Measurements from ENCODE around the gene RGL1.

RGL1 gene

DNA sequence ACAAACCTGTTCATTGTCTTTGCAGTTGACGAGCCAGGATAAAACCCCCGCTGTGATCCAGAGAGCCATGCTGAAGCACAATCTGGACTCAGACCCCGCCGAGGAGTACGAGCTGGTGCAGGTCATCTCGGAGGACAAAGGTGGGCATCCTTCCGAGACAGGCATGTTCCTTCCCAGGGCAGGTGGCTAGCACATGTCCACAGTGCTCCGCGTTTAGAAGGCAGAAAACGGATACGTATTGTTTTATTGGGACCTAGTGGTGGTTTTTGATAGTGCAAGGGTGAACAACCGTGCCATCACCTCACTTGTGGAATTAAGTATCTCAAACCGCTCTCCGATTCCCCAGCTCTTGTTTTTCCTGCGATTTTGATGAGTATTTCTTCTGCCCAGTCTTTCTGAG is 117.3 kb downstream of the RGL1 start:
- no peak overlapping the region for H3K14ac ChIP-seq (ENCODE audit: low read length in 2 of 2)

DNA sequence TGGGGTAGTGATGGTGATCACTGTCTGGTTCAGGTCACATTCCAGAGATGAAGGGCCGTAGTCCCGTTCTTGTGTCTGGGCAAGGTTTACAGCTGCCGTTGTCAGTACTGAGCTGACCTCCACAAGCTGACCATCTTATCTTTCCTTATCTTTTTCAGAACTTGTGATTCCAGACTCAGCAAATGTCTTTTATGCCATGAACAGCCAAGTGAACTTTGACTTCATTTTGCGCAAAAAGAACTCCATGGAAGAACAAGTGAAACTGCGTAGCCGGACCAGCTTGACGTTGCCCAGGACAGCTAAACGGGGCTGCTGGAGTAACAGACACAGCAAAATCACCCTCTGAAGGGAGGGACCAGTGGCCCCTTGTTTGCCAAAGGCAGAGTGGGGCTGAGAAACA is 121.0 kb downstream of the RGL1 start:
- Histone ChIP-seq H3K4ac (ENCODE audit: low read depth in 1 of 2, low read length in 2 of 2) (no peak overlapping the region), H2BK5ac (ENCODE audit: low read depth, low read length, poor library complexity, severe bottlenecking) (no peak overlapping the region), H4K8ac (ENCODE audit: low read length) (no peak overlapping the region), H3K4me2 (ENCODE audit: low read length, poor library complexity, severe bottlenecking) (no peak overlapping the region), H3K27ac (ENCODE audit: low read length, poor library complexity, severe bottlenecking) (no peak overlapping the region), H3K9me3 (ENCODE audit: control insufficient read depth, low read length) (no peaks in the 10 kb centered on the region), H3K9ac (ENCODE audit: low read length) (no peak overlapping the region), H2AFZ (ENCODE audit: low read depth, low read length) (no peak overlapping the region), H4K91ac (ENCODE audit: low read length) (no peak overlapping the region), H3K4me3 (ENCODE audit: insufficient read depth in 1 of 2, low read depth in 1 of 2, low read length in 2 of 2) (no peak overlapping the region), H3K4me1 (ENCODE audit: control insufficient read depth, insufficient read depth, low read depth, low read length) (peaks cover 2% of the 10 kb centered on the region), H3K27me3 (ENCODE audit: control insufficient read depth in 1 of 2, insufficient read depth in 1 of 2, low read length in 2 of 2) (no peaks in the 10 kb centered on the region), H3K14ac (ENCODE audit: low read length in 2 of 2) (no peak overlapping the region), H3K36me3 (ENCODE audit: control insufficient read depth in 1 of 2, insufficient read depth in 2 of 2, low read depth in 1 of 2, low read length in 2 of 2) (peaks cover 21 to 72% of the 10 kb centered on the region in 2 experiments), H3K23ac (ENCODE audit: low read length in 2 of 2) (no peak overlapping the region), H2BK120ac (ENCODE audit: low read depth, low read length) (no peak overlapping the region), H2BK15ac (ENCODE audit: low read depth, poor library complexity, severe bottlenecking) (peak overlapping the region; percentile 83), H2AK5ac (ENCODE audit: low read length, severe bottlenecking) (no peak overlapping the region), H3K18ac (ENCODE audit: low read depth in 1 of 2, low read length in 2 of 2) (no peak overlapping the region), H2BK12ac (ENCODE audit: low read length in 2 of 2) (no peak overlapping the region), H3K79me1 (replicated peaks; ENCODE audit: low read length, poor library complexity, severe bottlenecking) (peaks cover 2% of the 10 kb centered on the region)
- no peak for DNase-seq
- 70% methylated on average over 8 of the region's 8 CpGs for WGBS

More for the DNA sequence above, 117.3 kb downstream of the RGL1 start:
- H4K8ac ChIP-seq (ENCODE audit: low read length): no peak overlapping the region
- H3K4me3 ChIP-seq (ENCODE audit: insufficient read depth in 1 of 2, low read depth in 1 of 2, low read length in 2 of 2): no peak overlapping the region
- H2BK120ac ChIP-seq (ENCODE audit: low read depth, low read length): no peak overlapping the region
- no peak for DNase-seq
- H3K27ac ChIP-seq (ENCODE audit: low read length, poor library complexity, severe bottlenecking): no peak overlapping the region
- no peak overlapping the region for H2BK5ac ChIP-seq (ENCODE audit: low read depth, low read length, poor library complexity, severe bottlenecking)
- H3K4me1 ChIP-seq (ENCODE audit: control insufficient read depth, insufficient read depth, low read depth, low read length): peaks cover 2% of the 10 kb centered on the region
- H3K9ac ChIP-seq (ENCODE audit: low read length): no peak overlapping the region
- H4K91ac ChIP-seq (ENCODE audit: low read length): no peak overlapping the region
- no peak overlapping the region for H3K18ac ChIP-seq (ENCODE audit: low read depth in 1 of 2, low read length in 2 of 2)
- H3K23ac ChIP-seq (ENCODE audit: low read length in 2 of 2): no peak overlapping the region
- H2AFZ ChIP-seq (ENCODE audit: low read depth, low read length): no peak overlapping the region
- no peak overlapping the region for H3K4me2 ChIP-seq (ENCODE audit: low read length, poor library complexity, severe bottlenecking)
- H3K27me3 ChIP-seq (ENCODE audit: control insufficient read depth in 1 of 2, insufficient read depth in 1 of 2, low read length in 2 of 2): no peaks in the 10 kb centered on the region
- no peak overlapping the region for H2BK12ac ChIP-seq (ENCODE audit: low read length in 2 of 2)
- peaks cover 4% of the 10 kb centered on the region for H3K79me1 ChIP-seq (replicated peaks; ENCODE audit: low read length, poor library complexity, severe bottlenecking)
- H3K4ac ChIP-seq (ENCODE audit: low read depth in 1 of 2, low read length in 2 of 2): no peak overlapping the region
- no peak overlapping the region for H2AK5ac ChIP-seq (ENCODE audit: low read length, severe bottlenecking)
- 97% methylated on average over 15 of the region's 15 CpGs for WGBS
- no peak overlapping the region for H2BK15ac ChIP-seq (ENCODE audit: low read depth, poor library complexity, severe bottlenecking)
- peaks cover 23 to 85% of the 10 kb centered on the region in 2 experiments for H3K36me3 ChIP-seq (ENCODE audit: control insufficient read depth in 1 of 2, insufficient read depth in 2 of 2, low read depth in 1 of 2, low read length in 2 of 2)
- no peaks in the 10 kb centered on the region for H3K9me3 ChIP-seq (ENCODE audit: control insufficient read depth, low read length)

DNA sequence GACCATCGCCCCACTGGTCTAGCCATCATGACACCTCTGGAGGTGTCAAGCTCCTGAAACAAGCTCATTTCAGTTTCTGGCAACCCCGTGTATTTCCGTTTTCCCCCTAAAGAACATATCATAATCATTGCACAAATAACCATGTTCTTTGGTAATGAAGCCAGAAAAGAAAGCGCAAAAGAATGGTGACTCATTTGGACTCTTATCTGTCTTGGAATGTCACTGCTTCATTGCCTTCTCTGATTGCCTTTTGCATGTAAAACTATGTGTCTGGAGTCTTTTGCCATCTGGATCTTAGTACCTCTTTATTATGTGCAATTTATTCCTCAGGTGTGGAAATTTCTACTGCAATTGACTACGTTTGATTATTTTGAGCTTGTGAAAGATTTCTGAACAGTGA is 122.1 kb downstream of the RGL1 start:
- H3K27me3 ChIP-seq (ENCODE audit: control insufficient read depth in 1 of 2, insufficient read depth in 1 of 2, low read length in 2 of 2): no peaks in the 10 kb centered on the region
- no peak overlapping the region for H2AFZ ChIP-seq (ENCODE audit: low read depth, low read length)
- no peak overlapping the region for H4K8ac ChIP-seq (ENCODE audit: low read length)
- H3K4ac ChIP-seq (ENCODE audit: low read depth in 1 of 2, low read length in 2 of 2): no peak overlapping the region
- no peak overlapping the region for H3K23ac ChIP-seq (ENCODE audit: low read length in 2 of 2)
- H3K4me2 ChIP-seq (ENCODE audit: low read length, poor library complexity, severe bottlenecking): no peak overlapping the region
- no peak overlapping the region for H2BK12ac ChIP-seq (ENCODE audit: low read length in 2 of 2)
- peaks cover 2% of the 10 kb centered on the region for H3K4me1 ChIP-seq (ENCODE audit: control insufficient read depth, insufficient read depth, low read depth, low read length)
- no peak overlapping the region for H3K27ac ChIP-seq (ENCODE audit: low read length, poor library complexity, severe bottlenecking)
- no peak overlapping the region for H2AK5ac ChIP-seq (ENCODE audit: low read length, severe bottlenecking)
- H2BK15ac ChIP-seq (ENCODE audit: low read depth, poor library complexity, severe bottlenecking): no peak overlapping the region
- no peak overlapping the region for H3K4me3 ChIP-seq (ENCODE audit: insufficient read depth in 1 of 2, low read depth in 1 of 2, low read length in 2 of 2)
- peaks cover 2% of the 10 kb centered on the region for H3K79me1 ChIP-seq (replicated peaks; ENCODE audit: low read length, poor library complexity, severe bottlenecking)
- WGBS: 86% methylated on average over 5 of the region's 5 CpGs
- H2BK120ac ChIP-seq (ENCODE audit: low read depth, low read length): no peak overlapping the region
- DNase-seq: peak; percentile 74
- H3K14ac ChIP-seq (ENCODE audit: low read length in 2 of 2): no peak overlapping the region
- no peaks in the 10 kb centered on the region for H3K9me3 ChIP-seq (ENCODE audit: control insufficient read depth, low read length)
- H3K9ac ChIP-seq (ENCODE audit: low read length): no peak overlapping the region
- peak overlapping the region in 1 of 2 experiments; percentile 62 for H3K18ac ChIP-seq (ENCODE audit: low read depth in 1 of 2, low read length in 2 of 2)
- H2BK5ac ChIP-seq (ENCODE audit: low read depth, low read length, poor library complexity, severe bottlenecking): no peak overlapping the region
- H3K36me3 ChIP-seq (ENCODE audit: control insufficient read depth in 1 of 2, insufficient read depth in 2 of 2, low read depth in 1 of 2, low read length in 2 of 2): peaks cover 19 to 65% of the 10 kb centered on the region in 2 experiments
- H4K91ac ChIP-seq (ENCODE audit: low read length): no peak overlapping the region

DNA sequence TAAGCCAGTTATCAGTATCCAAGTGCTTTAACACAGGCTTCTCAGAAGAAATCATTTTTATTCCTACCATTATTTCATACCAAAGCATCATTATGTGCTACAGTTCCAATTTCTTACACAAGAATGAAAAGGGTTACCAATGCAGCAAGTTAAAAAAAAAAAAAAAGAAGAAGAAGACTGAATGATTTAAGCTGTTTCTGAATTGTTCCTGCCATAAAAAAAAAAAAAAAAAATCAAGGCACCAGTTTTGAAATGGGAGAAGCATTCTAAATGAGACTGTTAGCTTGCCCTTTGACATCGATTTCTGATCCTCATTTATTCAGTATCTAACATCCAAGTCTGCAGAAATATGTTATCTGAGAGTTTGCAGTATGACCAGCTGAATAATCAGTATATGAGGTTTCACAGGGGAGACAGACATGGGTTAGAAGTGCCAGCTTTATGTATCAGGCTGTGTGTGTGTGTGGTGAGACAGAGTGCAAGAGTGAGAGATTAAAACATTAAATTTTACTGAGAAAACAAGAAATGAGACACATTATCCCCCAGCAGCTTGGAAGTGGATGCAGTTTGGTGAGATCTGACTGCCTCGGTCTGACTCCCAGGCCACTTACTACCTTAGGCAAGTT is 126.8 kb downstream of the RGL1 start:
- Histone ChIP-seq H3K14ac (ENCODE audit: low read length in 2 of 2) (no peak overlapping the region), H3K23ac (ENCODE audit: low read length in 2 of 2) (no peak overlapping the region), H3K27me3 (ENCODE audit: control insufficient read depth in 1 of 2, insufficient read depth in 1 of 2, low read length in 2 of 2) (no peaks in the 10 kb centered on the region), H3K4me2 (ENCODE audit: low read length, poor library complexity, severe bottlenecking) (no peak overlapping the region), H2AFZ (ENCODE audit: low read depth, low read length) (no peak overlapping the region), H3K9me3 (ENCODE audit: control insufficient read depth, low read length) (no peaks in the 10 kb centered on the region), H3K27ac (ENCODE audit: low read length, poor library complexity, severe bottlenecking) (no peak overlapping the region), H2BK12ac (ENCODE audit: low read length in 2 of 2) (no peak overlapping the region), H3K18ac (ENCODE audit: low read depth in 1 of 2, low read length in 2 of 2) (no peak overlapping the region), H4K8ac (ENCODE audit: low read length) (no peak overlapping the region), H2BK120ac (ENCODE audit: low read depth, low read length) (no peak overlapping the region), H3K36me3 (ENCODE audit: control insufficient read depth in 1 of 2, insufficient read depth in 2 of 2, low read depth in 1 of 2, low read length in 2 of 2) (peaks cover 4 to 31% of the 10 kb centered on the region in 2 experiments), H3K9ac (ENCODE audit: low read length) (peak overlapping the region; percentile 12), H2BK5ac (ENCODE audit: low read depth, low read length, poor library complexity, severe bottlenecking) (no peak overlapping the region), H3K79me1 (replicated peaks; ENCODE audit: low read length, poor library complexity, severe bottlenecking) (peaks cover under 1% of the 10 kb centered on the region), H3K4ac (ENCODE audit: low read depth in 1 of 2, low read length in 2 of 2) (no peak overlapping the region), H3K4me1 (ENCODE audit: control insufficient read depth, insufficient read depth, low read depth, low read length) (peaks cover 4% of the 10 kb centered on the region), H2BK15ac (ENCODE audit: low read depth, poor library complexity, severe bottlenecking) (no peak overlapping the region), H2AK5ac (ENCODE audit: low read length, severe bottlenecking) (no peak overlapping the region), H3K4me3 (ENCODE audit: insufficient read depth in 1 of 2, low read depth in 1 of 2, low read length in 2 of 2) (peak overlapping the region in 1 of 2 experiments; percentile 22), H4K91ac (ENCODE audit: low read length) (no peak overlapping the region)
- no peak for DNase-seq
- WGBS: 100% methylated on average over 1 of the region's 2 CpGs

Measured in mesenchymal stem cell (in vitro differentiated cells and primary cell).